CD4-positive, CD25-positive, alpha-beta regulatory T cell (primary cell): ENCODE data around the gene WWOX. TPM values are rescaled to one million over a fixed set of nuclear protein-coding genes. Genes with fewer than 3 reads are reported as not detected.

Experiments
- ATAC-seq, 2 donors: fragments of 150-1000 bp; cut with Tn5 transposase; one replicate each; pipeline ENCODE4 v1.10.0; 2021; ENCODE audit warnings: low read depth in 2 of 2, moderate number of reproducible peaks in 2 of 2, moderate library complexity in 1 of 2
- DNase-seq, 3 donors: peaks; one replicate each; pipeline versions ENCODE4 v3.0.0 to v3.0.0-alpha.2; 2012 to 2022; ENCODE audit warnings: mixed read lengths in 1 of 3
- H3K27ac ChIP-seq: one replicate; pipeline ENCODE4 v1.7.0; 2013; ENCODE audit warnings: mild to moderate bottlenecking, low read length; ENCODE audit not compliant: insufficient read depth, poor library complexity, severe bottlenecking
- H3K27me3 ChIP-seq: one replicate; pipeline ENCODE4 v1.7.0; 2013; ENCODE audit warnings: low read length; ENCODE audit not compliant: control insufficient read depth, insufficient read depth
- H3K36me3 ChIP-seq: one replicate; pipeline ENCODE4 v1.7.0; 2013; ENCODE audit warnings: mild to moderate bottlenecking, low read length, moderate library complexity; ENCODE audit not compliant: control insufficient read depth, insufficient read depth
- H3K4me1 ChIP-seq: 2 replicates; pipeline ENCODE4 v1.7.0; 2013; ENCODE audit warnings: mild to moderate bottlenecking, low read length; ENCODE audit not compliant: insufficient read depth, control insufficient read depth, poor library complexity, severe bottlenecking
- H3K4me3 ChIP-seq: one replicate; pipeline ENCODE4 v1.7.0; 2013; ENCODE audit warnings: low read depth, mild to moderate bottlenecking, low read length, moderate library complexity
- H3K9me3 ChIP-seq, 2 experiments: 1 replicate in 1 of 2; 2 replicates in 1 of 2; pipeline ENCODE4 v1.7.0; 2013; ENCODE audit warnings: low read length in 2 of 2, mild to moderate bottlenecking in 1 of 2, moderate library complexity in 1 of 2; ENCODE audit not compliant: control insufficient read depth in 2 of 2
- H3K27ac Mint-ChIP-seq, 3 donors: one replicate each; pipeline ENCODE4 v1.8.0; 2020 to 2022; ENCODE audit warnings: mild to moderate bottlenecking in 3 of 3, mixed read lengths in 3 of 3, moderate library complexity in 2 of 3
- H3K27me3 Mint-ChIP-seq: one replicate; pipeline ENCODE4 v1.8.0; 2022; ENCODE audit warnings: mild to moderate bottlenecking, mixed read lengths
- H3K36me3 Mint-ChIP-seq: one replicate; pipeline ENCODE4 v1.8.0; 2020; ENCODE audit warnings: mixed read lengths
- H3K4me1 Mint-ChIP-seq, 4 donors: one replicate each; pipeline ENCODE4 v1.8.0; 2020 to 2022; ENCODE audit warnings: mixed read lengths in 4 of 4, mild to moderate bottlenecking in 1 of 4
- H3K4me3 Mint-ChIP-seq, 4 donors: one replicate each; pipeline ENCODE4 v1.8.0; 2020 to 2022; ENCODE audit warnings: mild to moderate bottlenecking in 4 of 4, mixed read lengths in 4 of 4, moderate library complexity in 3 of 4
- H3K9me3 Mint-ChIP-seq, 7 donors: one replicate each; pipeline ENCODE4 v1.8.0; 2020 to 2022; ENCODE audit warnings: mixed read lengths in 7 of 7, mild to moderate bottlenecking in 3 of 7, moderate library complexity in 2 of 7
- polyA plus RNA-seq, 4 donors: library from polyadenylated mRNA; unstranded; fragments of 300-500 nt; fragmentation: Illumina TruSeq; gene quantifications; one replicate each; pipeline ENCODE4 v1.2.3, GENCODE V29; 2021
- total RNA-seq: library from RNA; stranded (reverse); gene quantifications from one replicate; pipeline ENCODE4 v1.2.3, GENCODE V29; 2022

WWOX gene
- total and polyA plus RNA-seq, 5 donors from 2014 or later, result 10.3 to 18.6 (median 12.8) TPM

DNA sequence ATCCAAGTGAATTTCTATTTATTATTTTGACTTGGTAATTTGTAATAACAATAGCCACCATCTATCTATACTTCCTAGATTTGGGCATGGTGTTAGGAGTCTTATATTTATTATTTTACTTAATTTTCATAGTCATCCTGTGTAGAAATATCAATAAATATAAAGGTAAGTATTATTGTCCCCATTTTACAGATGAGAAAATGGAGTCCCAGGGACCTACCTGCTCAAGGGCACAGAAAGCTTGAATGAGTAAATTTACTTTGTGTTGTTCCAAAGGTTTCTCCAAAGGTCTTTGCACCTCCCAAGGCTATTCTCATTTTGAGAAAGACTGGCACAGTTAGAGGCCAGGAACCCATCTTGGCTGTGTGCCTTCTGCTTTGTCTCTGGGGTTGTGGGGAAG lies 738.3 kb downstream of the WWOX start:
- H3K4me1 ChIP-seq, result no peaks in the 10 kb centered on the region

DNA sequence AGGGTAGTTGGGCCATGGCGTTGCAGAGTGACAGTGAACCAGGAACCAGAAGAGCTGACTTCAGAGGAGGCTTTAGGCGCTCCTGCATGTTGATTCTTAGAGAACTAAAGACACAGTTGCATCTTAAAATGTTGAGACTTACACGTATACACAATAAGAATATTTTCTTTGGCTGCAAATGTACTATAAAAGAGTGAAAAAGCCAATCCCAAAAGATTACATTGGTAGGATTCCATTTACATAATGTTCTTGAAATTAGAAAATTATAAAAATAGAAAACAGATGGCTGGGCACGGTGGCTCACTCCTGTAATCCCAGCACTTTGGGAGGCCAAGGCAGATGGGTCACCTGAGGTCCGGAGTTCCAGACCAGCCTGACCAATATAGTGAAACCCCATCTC lies 738.8 kb downstream of the WWOX start:
- Mint-ChIP-seq H3K4me1 (peaks cover 4 to 12% (median 8%) of the 10 kb centered on the region in 4 donors), H3K27me3 (no peaks in the 10 kb centered on the region), H3K27ac (no peak overlapping the region), H3K4me3 (no peak overlapping the region), H3K36me3 (no peaks in the 10 kb centered on the region), H3K9me3 (no peaks in the 10 kb centered on the region)
- Histone ChIP-seq H3K4me1 (no peaks in the 10 kb centered on the region), H3K27me3 (no peaks in the 10 kb centered on the region), H3K4me3 (no peak overlapping the region), H3K27ac (no peak overlapping the region), H3K9me3 (no peaks in the 10 kb centered on the region), H3K36me3 (no peaks in the 10 kb centered on the region)
- DNase-seq (no peak), ATAC-seq (no peak)

More for the DNA sequence above, 738.3 kb downstream of the WWOX start:
- H3K36me3 Mint-ChIP-seq, result no peaks in the 10 kb centered on the region
- Histone ChIP-seq H3K36me3 (no peaks in the 10 kb centered on the region), H3K9me3 (no peaks in the 10 kb centered on the region), H3K4me3 (no peak overlapping the region), H3K27me3 (no peaks in the 10 kb centered on the region), H3K27ac (no peak overlapping the region)
- H3K27ac Mint-ChIP-seq, result no peak overlapping the region
- H3K4me3 Mint-ChIP-seq, result no peak overlapping the region
- H3K27me3 Mint-ChIP-seq, result no peaks in the 10 kb centered on the region
- peaks cover 4 to 12% (median 8%) of the 10 kb centered on the region in 4 donors for H3K4me1 Mint-ChIP-seq
- no peaks in the 10 kb centered on the region for H3K9me3 Mint-ChIP-seq
- DNase-seq, result no peak
- ATAC-seq, result no peak

DNA sequence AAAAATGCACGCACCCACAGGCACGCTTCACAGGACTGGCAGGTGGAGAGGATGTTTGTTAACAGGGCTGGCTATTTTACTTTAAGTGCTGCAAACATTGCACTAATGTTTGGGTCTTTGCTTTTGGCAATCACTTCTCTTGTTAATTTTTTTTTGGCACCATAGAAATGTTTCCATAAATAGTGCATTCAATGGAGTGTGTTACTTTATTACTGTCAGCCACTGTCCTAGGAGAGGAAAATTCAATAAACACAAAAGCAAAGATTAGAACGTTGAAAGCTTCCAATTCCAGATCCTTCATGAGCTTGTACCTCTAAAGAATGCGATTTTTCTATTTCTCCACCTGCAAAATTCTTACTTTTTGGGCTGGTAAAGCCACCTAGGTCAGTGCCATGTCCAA lies 743.5 kb downstream of the WWOX start:
- H3K27ac Mint-ChIP-seq, result no peak overlapping the region
- Histone ChIP-seq H3K27ac (no peak overlapping the region), H3K27me3 (no peaks in the 10 kb centered on the region), H3K4me3 (no peak overlapping the region), H3K4me1 (no peaks in the 10 kb centered on the region), H3K36me3 (no peaks in the 10 kb centered on the region), H3K9me3 (no peaks in the 10 kb centered on the region)
- no peak for DNase-seq
- H3K4me3 Mint-ChIP-seq, result no peak overlapping the region
- peaks cover 0 to 7% (median 0%) of the 10 kb centered on the region in 4 donors for H3K4me1 Mint-ChIP-seq
- H3K36me3 Mint-ChIP-seq, result no peaks in the 10 kb centered on the region
- no peaks in the 10 kb centered on the region for H3K9me3 Mint-ChIP-seq
- no peak for ATAC-seq
- no peaks in the 10 kb centered on the region for H3K27me3 Mint-ChIP-seq

DNA sequence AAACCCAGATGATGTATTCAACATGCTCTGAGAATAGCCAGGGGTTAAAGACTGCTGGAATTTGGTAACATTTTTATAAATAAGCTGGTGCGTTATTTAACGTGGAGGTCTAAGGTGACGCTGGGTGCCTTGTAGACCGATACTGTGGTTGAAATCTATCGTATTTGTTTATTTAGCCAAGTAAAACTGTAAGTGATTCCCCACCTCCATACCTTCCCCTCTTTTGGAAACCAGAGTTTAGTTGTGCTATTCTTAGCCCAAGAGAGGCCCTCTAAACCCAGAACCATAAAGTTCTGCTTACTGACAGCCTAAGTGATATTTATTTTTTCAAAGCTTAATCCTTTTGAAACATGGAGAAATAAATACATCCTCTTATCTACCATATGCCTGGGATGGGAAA lies 744.5 kb downstream of the WWOX start:
- H3K36me3 Mint-ChIP-seq, result no peaks in the 10 kb centered on the region
- H3K36me3 ChIP-seq, result no peaks in the 10 kb centered on the region
- no peaks in the 10 kb centered on the region for H3K9me3 Mint-ChIP-seq
- no peaks in the 10 kb centered on the region for H3K27me3 ChIP-seq
- ATAC-seq (no peak), DNase-seq (no peak)
- peaks cover 0 to 7% (median 0%) of the 10 kb centered on the region in 4 donors for H3K4me1 Mint-ChIP-seq
- H3K4me3 Mint-ChIP-seq, result no peak overlapping the region
- H3K27ac ChIP-seq, result no peak overlapping the region
- no peaks in the 10 kb centered on the region for H3K27me3 Mint-ChIP-seq
- no peak overlapping the region for H3K4me3 ChIP-seq
- no peak overlapping the region for H3K27ac Mint-ChIP-seq
- H3K4me1 ChIP-seq, result no peaks in the 10 kb centered on the region
- H3K9me3 ChIP-seq, result no peaks in the 10 kb centered on the region

DNA sequence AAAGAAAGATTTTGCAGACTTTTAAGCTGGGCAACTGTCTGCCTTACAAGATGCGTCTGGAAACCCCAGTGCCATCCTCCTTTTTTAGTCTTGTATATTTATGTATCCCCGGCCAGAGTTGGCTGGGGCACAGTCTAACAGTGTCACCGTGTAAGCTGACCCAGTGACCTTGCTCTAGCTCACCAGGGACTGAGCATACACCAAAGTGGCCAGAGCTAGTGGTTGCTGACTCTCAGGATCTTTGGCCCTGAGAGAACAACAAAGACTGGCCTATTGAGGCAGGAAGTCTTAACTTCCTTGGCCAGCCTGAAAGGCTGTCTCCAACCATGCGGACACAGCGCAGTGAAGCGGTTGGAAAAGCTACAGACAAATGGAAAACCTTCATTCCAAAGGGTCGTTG lies 745.2 kb downstream of the WWOX start:
- H3K27me3 ChIP-seq, result no peaks in the 10 kb centered on the region
- H3K27ac ChIP-seq, result no peak overlapping the region
- Mint-ChIP-seq H3K9me3 (no peaks in the 10 kb centered on the region), H3K36me3 (no peaks in the 10 kb centered on the region), H3K27me3 (no peaks in the 10 kb centered on the region), H3K4me3 (no peak overlapping the region), H3K4me1 (peaks cover 0 to 7% (median 0%) of the 10 kb centered on the region in 4 donors), H3K27ac (no peak overlapping the region)
- no peaks in the 10 kb centered on the region for H3K4me1 ChIP-seq
- no peak overlapping the region for H3K4me3 ChIP-seq
- DNase-seq, result no peak
- no peak for ATAC-seq
- H3K36me3 ChIP-seq, result no peaks in the 10 kb centered on the region
- no peaks in the 10 kb centered on the region for H3K9me3 ChIP-seq

DNA sequence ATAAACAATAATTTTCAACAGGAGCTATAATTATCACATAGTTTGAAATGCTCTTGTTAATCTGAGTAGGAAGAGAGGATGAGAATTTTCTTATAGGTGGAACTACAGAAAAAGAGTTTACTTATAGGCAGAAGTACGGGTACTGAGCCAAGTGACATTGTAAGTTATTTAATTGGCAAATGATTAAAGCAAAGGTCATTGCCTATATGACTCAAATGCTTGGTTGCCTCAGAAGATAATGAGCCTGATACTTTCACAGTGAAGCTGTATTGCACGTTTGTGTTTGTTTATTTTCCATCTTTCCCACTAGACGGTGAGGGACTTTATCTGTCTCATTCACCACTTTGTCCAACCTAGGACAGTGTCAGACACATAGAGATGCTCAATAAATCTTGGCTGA lies 751.8 kb downstream of the WWOX start:
- H3K4me3 Mint-ChIP-seq, result no peak overlapping the region
- H3K4me1 ChIP-seq, result no peaks in the 10 kb centered on the region
- no peak overlapping the region for H3K27ac ChIP-seq
- DNase-seq, result no peak
- H3K9me3 ChIP-seq, result no peaks in the 10 kb centered on the region
- H3K4me1 Mint-ChIP-seq, result peaks cover 0 to 6% (median 0%) of the 10 kb centered on the region in 4 donors
- no peak for ATAC-seq
- no peaks in the 10 kb centered on the region for H3K27me3 Mint-ChIP-seq
- H3K27me3 ChIP-seq, result no peaks in the 10 kb centered on the region
- H3K36me3 ChIP-seq, result no peaks in the 10 kb centered on the region
- peaks cover 0 to 2% (median 0%) of the 10 kb centered on the region in 7 donors for H3K9me3 Mint-ChIP-seq
- H3K4me3 ChIP-seq, result no peak overlapping the region
- H3K27ac Mint-ChIP-seq, result no peak overlapping the region
- H3K36me3 Mint-ChIP-seq, result no peaks in the 10 kb centered on the region

DNA sequence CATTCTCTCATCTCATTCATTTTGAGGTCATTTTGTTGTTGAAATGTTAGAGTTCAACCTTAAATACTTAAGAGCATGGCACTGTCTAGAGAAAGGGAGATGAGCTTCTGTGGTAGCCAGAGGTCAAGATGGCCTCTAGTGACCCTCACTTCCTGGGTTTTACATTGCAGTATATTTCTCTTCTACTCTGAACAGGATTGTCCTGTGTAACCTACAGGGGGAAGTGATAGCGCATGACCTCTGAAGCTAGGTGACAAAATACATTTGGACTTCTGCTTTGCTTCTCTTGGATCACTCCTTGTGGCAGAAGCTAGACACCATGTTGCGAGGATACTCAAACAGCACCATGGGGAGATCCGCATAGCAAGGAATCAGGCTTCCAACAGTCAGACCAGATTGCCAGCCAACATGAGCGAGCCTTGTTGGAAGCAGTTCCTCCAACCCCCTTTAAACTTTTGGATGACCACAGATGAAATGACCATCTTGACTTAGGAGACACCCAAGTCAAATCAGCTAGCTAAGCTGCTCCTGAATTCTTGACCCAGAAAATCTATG lies 752.7 kb downstream of the WWOX start:
- Mint-ChIP-seq H3K4me1 (no peaks in the 10 kb centered on the region), H3K4me3 (no peak overlapping the region), H3K9me3 (peaks cover 0 to 2% (median 0%) of the 10 kb centered on the region in 7 donors), H3K27ac (peak overlapping the region in 1 of 3 donors; percentile 48), H3K36me3 (no peaks in the 10 kb centered on the region), H3K27me3 (no peaks in the 10 kb centered on the region)
- H3K27ac ChIP-seq, result no peak overlapping the region
- no peaks in the 10 kb centered on the region for H3K27me3 ChIP-seq
- H3K36me3 ChIP-seq, result no peaks in the 10 kb centered on the region
- ATAC-seq (no peak), DNase-seq (no peak)
- H3K4me1 ChIP-seq, result no peaks in the 10 kb centered on the region
- no peaks in the 10 kb centered on the region for H3K9me3 ChIP-seq
- no peak overlapping the region for H3K4me3 ChIP-seq

DNA sequence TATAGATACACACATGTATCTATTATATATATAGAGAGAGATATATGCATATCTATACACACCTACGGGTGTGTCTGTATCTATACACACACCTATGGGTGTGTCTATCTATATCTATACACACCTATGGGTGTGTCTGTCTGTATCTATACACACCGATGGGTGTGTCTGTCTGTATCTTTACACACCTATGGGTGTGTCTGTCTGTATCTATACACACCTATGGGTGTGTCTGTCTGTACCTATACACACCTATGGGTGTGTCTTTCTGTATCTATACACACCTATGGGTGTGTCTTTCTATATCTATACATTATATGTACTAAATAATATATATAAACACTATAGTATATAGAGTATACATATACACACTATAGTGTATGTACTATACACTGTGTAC lies 762.6 kb downstream of the WWOX start:
- Histone ChIP-seq H3K27me3 (no peaks in the 10 kb centered on the region), H3K27ac (no peak overlapping the region), H3K9me3 (no peaks in the 10 kb centered on the region), H3K4me1 (no peaks in the 10 kb centered on the region), H3K4me3 (no peak overlapping the region), H3K36me3 (no peaks in the 10 kb centered on the region)
- peaks cover 0 to 2% (median 0%) of the 10 kb centered on the region in 4 donors for H3K4me1 Mint-ChIP-seq
- DNase-seq, result no peak
- no peaks in the 10 kb centered on the region for H3K27me3 Mint-ChIP-seq
- ATAC-seq, result no peak
- H3K36me3 Mint-ChIP-seq, result no peaks in the 10 kb centered on the region
- no peak overlapping the region for H3K4me3 Mint-ChIP-seq
- H3K27ac Mint-ChIP-seq, result no peak overlapping the region
- H3K9me3 Mint-ChIP-seq, result peaks cover 0 to 2% (median 0%) of the 10 kb centered on the region in 7 donors
